GM12878 (cell line): Measurements from ENCODE around the gene MARCHF9. TPM values are rescaled to one million over a fixed set of nuclear protein-coding genes. Genes with fewer than 3 reads are reported as not detected.

Experiments used
- ATAC-seq: fragments of 200-7000 bp; cut with Tn5 transposase; 3 replicates; pipeline ENCODE4 v1.9.1; 2020; ENCODE audit warnings: mild to moderate bottlenecking, moderate library complexity
- BruUV-seq: library from RNA; stranded (reverse); fragments of 400-500 nt; replicated peaks from 2 replicates; lab custom pipeline; 2021; lab: Mats Ljungman, UMichigan
- CTCF ChIA-PET: fragments of 300-600 bp; sonication (Branson Sonifier 250); formaldehyde crosslinking; extraction: SDS; loops from one replicate; lab custom pipeline; 2021; ENCODE audit warnings: inconsistent platforms; lab: Yijun Ruan, JAX
- POLR2A ChIA-PET: fragments of 350-600 bp; formaldehyde crosslinking; extraction: SDS; loops from one replicate; lab custom pipeline; 2021; ENCODE audit warnings: inconsistent platforms; lab: Charles Lee
- RAD21 ChIA-PET: fragments of 300-600 bp; sonication (Branson Sonifier 250); formaldehyde crosslinking; loops from one replicate; lab custom pipeline; 2023; ENCODE audit warnings: antibody characterized with exemption; ENCODE audit not compliant: unreplicated experiment; lab: Charles Lee
- SMC1A ChIA-PET: fragments of 300-600 bp; sonication (Branson Sonifier 250); formaldehyde crosslinking; loops from one replicate; lab custom pipeline; 2023; ENCODE audit not compliant: unreplicated experiment, uncharacterized antibody; lab: Charles Lee
- DNase-seq: peaks from one replicate; pipeline ENCODE4 v3.0.0-alpha.2; 2011; ENCODE audit warnings: low read depth, low spot score
- FAIRE-seq: peaks from 3 replicates; lab custom pipeline; 2011; peaks lifted over from hg19 to GRCh38; lab: Jason Lieb, UNC
- H2AFZ ChIP-seq: 2 replicates; pipeline ENCODE4 v1.6.0; 2011; ENCODE audit warnings: low read depth, low read length, control low read depth; ENCODE audit not compliant: control insufficient read depth
- H3K27ac ChIP-seq: 2 replicates; pipeline ENCODE4 v1.5.1; 2011; ENCODE audit warnings: control low read depth; ENCODE audit not compliant: control insufficient read depth, insufficient read depth
- H3K27me3 ChIP-seq, 2 experiments: replicated peaks in 1 of 2; 2 replicates each; pipeline versions ENCODE4 v1.6.0 to v1.6.1; 2011; ENCODE audit warnings: low read length in 1 of 2; ENCODE audit not compliant: control insufficient read depth in 2 of 2, insufficient read depth in 2 of 2
- H3K36me3 ChIP-seq, 2 experiments: 2 replicates each; pipeline ENCODE4 v1.5.1; 2011; ENCODE audit warnings: low read length in 1 of 2; ENCODE audit not compliant: control insufficient read depth in 2 of 2, insufficient read depth in 2 of 2
- H3K4me1 ChIP-seq: 2 replicates; pipeline ENCODE4 v1.6.1; 2011; ENCODE audit warnings: mild to moderate bottlenecking, low read length, moderate library complexity, mixed read lengths; ENCODE audit not compliant: control insufficient read depth, insufficient read depth
- H3K4me2 ChIP-seq: 2 replicates; pipeline ENCODE4 v1.6.0; 2011; ENCODE audit warnings: control low read depth; ENCODE audit not compliant: control insufficient read depth, insufficient read depth
- H3K4me3 ChIP-seq: fragments of 200-600 bp; sonication (generic); 2 replicates; pipeline ENCODE4 v1.5.1; 2016
- H3K79me2 ChIP-seq: 2 replicates; pipeline ENCODE4 v1.6.0; 2011; ENCODE audit warnings: low read length; ENCODE audit not compliant: control insufficient read depth, insufficient read depth
- H3K9ac ChIP-seq: 2 replicates; pipeline ENCODE4 v1.8.0; 2011; ENCODE audit warnings: low read length, control low read depth, mixed read lengths; ENCODE audit not compliant: control insufficient read depth, insufficient read depth
- H3K9me3 ChIP-seq: replicated peaks from 3 replicates; pipeline ENCODE4 v1.5.1; 2011; ENCODE audit warnings: mild to moderate bottlenecking, low read length; ENCODE audit not compliant: control insufficient read depth, insufficient read depth
- H4K20me1 ChIP-seq: 2 replicates; pipeline ENCODE4 v1.6.0; 2011; ENCODE audit not compliant: control insufficient read depth, insufficient read depth
- BHLHE40 ChIP-seq, 2 experiments: fragments of 450-650 bp in 1 of 2; IDR thresholded peaks; 2 replicates each; pipeline ENCODE4 v1.6.1; 2011 to 2017; ENCODE audit warnings: low read depth in 2 of 2, borderline replicate concordance in 1 of 2, improper control_type of control experiment in 1 of 2, low read length in 1 of 2, mild to moderate bottlenecking in 1 of 2
- CBFB ChIP-seq: IDR thresholded peaks from 2 replicates; pipeline ENCODE4 v1.6.1; 2016; ENCODE audit warnings: antibody characterized with exemption, low read depth
- CHD1 ChIP-seq: IDR thresholded peaks from 2 replicates; pipeline ENCODE4 v1.6.1; 2012; ENCODE audit warnings: low read depth, low read length, improper control_type of control experiment
- DPF2 ChIP-seq: fragments of 450-650 bp; IDR thresholded peaks from 2 replicates; pipeline ENCODE4 v1.6.1; 2017; ENCODE audit warnings: mild to moderate bottlenecking
- HDAC2 ChIP-seq: fragments of 200-600 bp; sonication (generic); IDR thresholded peaks from 2 replicates; pipeline ENCODE4 v1.6.1; 2017
- IKZF2 ChIP-seq, 2 experiments: fragments of 450-650 bp; IDR thresholded peaks; 2 replicates each; pipeline ENCODE4 v1.6.1; 2017; ENCODE audit warnings: mild to moderate bottlenecking in 2 of 2, moderate library complexity in 2 of 2
- RAD51 ChIP-seq: fragments of 450-650 bp; IDR thresholded peaks from 2 replicates; pipeline ENCODE4 v1.6.1; 2016; ENCODE audit warnings: moderate library complexity, mild to moderate bottlenecking, inconsistent platforms
- SIN3A ChIP-seq: IDR thresholded peaks from 2 replicates; pipeline ENCODE4 v1.6.1; 2012; ENCODE audit warnings: low read depth, low read length, improper control_type of control experiment
- TARDBP ChIP-seq: IDR thresholded peaks from 2 replicates; pipeline ENCODE4 v1.6.1; 2016; ENCODE audit warnings: borderline replicate concordance
- ZSCAN29 ChIP-seq: fragments of 450-650 bp; IDR thresholded peaks from 2 replicates; pipeline ENCODE4 v1.6.1; 2017; ENCODE audit warnings: mild to moderate bottlenecking, moderate library complexity
- whole genome bisulfite sequencing: methylation state at CpG from one replicate; pipeline ENCODE4 v1.1.6; 2016; ENCODE audit warnings: low lambda C conversion rate; ENCODE audit not compliant: insufficient replicate concordance, insufficient coverage; ENCODE audit errors: missing lambda C conversion rate; 5-methylcytosine and 5-hydroxymethylcytosine counted together
- in situ Hi-C: fragments of 300-500 bp; cut with MboI; formaldehyde crosslinking; loops from 9 replicates; pipeline ENCODE4 v1.14.3; 2018; ENCODE audit warnings: mixed read lengths
- intact Hi-C: fragments of 100-400 bp; cut with micrococcal nuclease; formaldehyde crosslinking; loops from one replicate; pipeline ENCODE4 v1.14.2; 2022; ENCODE audit not compliant: unreplicated experiment
- polyA plus RNA-seq, 11 experiments: library from polyadenylated mRNA; depleted of rRNA in 4 of 11; unstranded in 6 of 11; stranded (reverse) in 5 of 11; fragments of >200 nt; fragmentation: Nextera tagmentation in 4 of 11; fragmentation: Illumina TruSeq in 1 of 11; extraction: Ambion mirVana in 4 of 11; extraction: Trizol in 1 of 11; gene quantifications; 1 replicate in 1 of 11; 2 replicates in 10 of 11; pipeline versions ENCODE4 v1.2.1 to v1.2.3, GENCODE V29; 2011 to 2016; ENCODE audit warnings: inconsistent platforms in 2 of 11, missing spikeins in 2 of 11, low read depth in 1 of 11
- total RNA-seq, 4 experiments: library from RNA; depleted of rRNA in 3 of 4; stranded (reverse); fragments of >200 nt in 3 of 4; fragmentation: Illumina TruSeq in 1 of 4; extraction: Trizol in 1 of 4; gene quantifications; 2 replicates each; pipeline versions ENCODE4 v1.2.1 to v1.2.3, GENCODE V29; 2013 to 2021
- TF ChIP-seq, protein P1 (sequence below), 3 experiments: IDR thresholded peaks in 2 of 3; conservative IDR thresholded peaks in 1 of 3; 2 replicates each; pipeline ENCODE4 v1.5.1; 2011; ENCODE audit warnings: low read depth in 3 of 3, low read length in 3 of 3, mild to moderate bottlenecking in 3 of 3, control low read depth in 2 of 3, moderate library complexity in 2 of 3, inconsistent platforms in 1 of 3, mixed read lengths in 1 of 3; ENCODE audit not compliant: control insufficient read depth in 2 of 3, insufficient read depth in 1 of 3; ENCODE audit errors: extremely low read depth in 1 of 3
- TF ChIP-seq, protein P2 (sequence below): IDR thresholded peaks from 2 replicates; pipeline ENCODE4 v1.6.1; 2011; ENCODE audit warnings: mild to moderate bottlenecking, low read depth, low read length, moderate library complexity; ENCODE audit not compliant: insufficient replicate concordance

The MARCHF9 gene
- total and polyA plus RNA-seq, 10 of the 15 experiments (the other 5 are each of a cell fraction or from before 2014, with no cell fraction given) = 2.4 to 29.3 (median 13.0) TPM

DNA sequence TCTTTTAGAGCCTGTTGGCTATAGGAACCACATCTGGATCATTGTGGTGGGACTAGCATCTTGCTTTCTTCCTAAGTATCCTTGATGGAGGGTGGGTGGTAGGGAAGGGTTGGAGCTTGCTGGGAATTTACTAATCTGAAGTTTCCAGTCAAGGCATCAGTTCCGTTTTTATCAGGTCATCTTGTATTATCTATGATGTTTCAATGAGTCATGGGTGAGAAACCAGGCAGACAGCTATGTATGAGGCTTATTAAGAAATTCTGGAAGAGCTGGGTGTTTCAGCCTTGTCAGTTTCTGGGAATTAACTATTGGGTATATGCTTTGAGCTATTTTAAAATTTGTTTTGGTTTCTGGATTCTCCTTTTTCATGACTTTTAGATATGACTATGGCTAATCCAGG lies 39.0 kb downstream of the MARCHF9 start:
- intact Hi-C loops (no loop called here), in situ Hi-C loops (no loop called here)
- H2AFZ ChIP-seq = no peak overlapping the region
- H3K27ac ChIP-seq = no peak overlapping the region
- no peak overlapping the region for H3K4me2 ChIP-seq
- no peak for ATAC-seq
- H3K27me3 ChIP-seq = no peaks in the 10 kb centered on the region
- ChIA-PET CTCF (interaction anchor here (0.9 to 3.3 kb wide), 5 partner anchors 9 to 112 kb away, joined by 3 to 14 read pairs (median 3); partner anchors contain the start of gene TSFM), POLR2A (no interaction called here), RAD21 (interaction anchor here (1.0 kb wide), 1 partner anchor 111 kb away, joined by 3 read pairs; no protein-coding TSS in a partner anchor), SMC1A (interaction anchor here (0.6 to 1.8 kb wide), 2 partner anchors 9 to 49 kb away, joined by 3 to 8 read pairs; no protein-coding TSS in a partner anchor)
- no peak for DNase-seq
- TF ChIP-seq DPF2 (no peak), TARDBP (no peak)
- no peaks in the 10 kb centered on the region for H4K20me1 ChIP-seq
- H3K79me2 ChIP-seq = no peaks in the 10 kb centered on the region
- 50% methylated on average over 1 of the region's 1 CpG for WGBS
- no TSS peak for BruUV-seq
- FAIRE-seq = no peak
- H3K4me3 ChIP-seq = no peak overlapping the region
- no peaks in the 10 kb centered on the region for H3K9me3 ChIP-seq
- H3K36me3 ChIP-seq = peaks cover 7 to 32% of the 10 kb centered on the region in 2 experiments
- H3K9ac ChIP-seq = no peak overlapping the region
- no peaks in the 10 kb centered on the region for H3K4me1 ChIP-seq

DNA sequence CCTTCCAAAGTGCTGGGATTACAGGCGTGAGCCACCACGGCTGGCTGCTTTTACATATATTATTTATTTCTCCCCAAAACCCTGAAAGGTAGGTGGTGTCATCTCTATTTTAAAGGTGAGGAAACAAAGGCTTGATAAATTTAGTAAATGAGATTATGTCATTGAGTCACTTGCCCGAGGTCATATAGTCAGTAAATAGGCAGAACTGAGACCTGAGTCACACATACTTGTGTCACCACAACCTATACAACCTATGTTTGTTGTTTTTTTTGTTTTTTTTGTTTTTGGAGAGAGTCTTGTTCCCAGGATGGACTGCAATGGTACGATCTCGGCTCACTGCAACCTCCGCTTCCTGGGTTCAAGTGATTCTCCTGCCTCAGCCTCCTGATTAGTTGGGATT lies 40.5 kb downstream of the MARCHF9 start:
- SMC1A ChIA-PET = no interaction called here
- FAIRE-seq (no peak), DNase-seq (no peak), ATAC-seq (no peak)
- Histone ChIP-seq H3K4me3 (no peak overlapping the region), H3K9me3 (no peaks in the 10 kb centered on the region), H3K79me2 (no peaks in the 10 kb centered on the region), H4K20me1 (no peaks in the 10 kb centered on the region), H3K9ac (no peak overlapping the region), H3K4me2 (no peak overlapping the region), H3K27me3 (no peaks in the 10 kb centered on the region), H3K27ac (no peak overlapping the region), H2AFZ (no peak overlapping the region), H3K36me3 (peaks cover 7 to 28% of the 10 kb centered on the region in 2 experiments), H3K4me1 (no peaks in the 10 kb centered on the region)
- WGBS = 86% methylated on average over 6 of the region's 6 CpGs
- no TSS peak for BruUV-seq
- POLR2A ChIA-PET = no interaction called here
- in situ Hi-C loops (no loop called here), intact Hi-C loops (no loop called here)
- CTCF ChIA-PET = no interaction called here
- TF ChIP-seq BHLHE40 (IDR thresholded peaks at IDR 0.05; ENCODE audit: borderline replicate concordance in 1 of 2, low read depth in 2 of 2, low read length in 1 of 2) (no peak), RAD51 (no peak), TARDBP (no peak), IKZF2 (IDR thresholded peaks at IDR 0.05) (no peak), CHD1 (no peak), ZSCAN29 (no peak), CBFB (no peak), SIN3A (no peak), HDAC2 (no peak)
- TF ChIP-seq, protein P1, sequence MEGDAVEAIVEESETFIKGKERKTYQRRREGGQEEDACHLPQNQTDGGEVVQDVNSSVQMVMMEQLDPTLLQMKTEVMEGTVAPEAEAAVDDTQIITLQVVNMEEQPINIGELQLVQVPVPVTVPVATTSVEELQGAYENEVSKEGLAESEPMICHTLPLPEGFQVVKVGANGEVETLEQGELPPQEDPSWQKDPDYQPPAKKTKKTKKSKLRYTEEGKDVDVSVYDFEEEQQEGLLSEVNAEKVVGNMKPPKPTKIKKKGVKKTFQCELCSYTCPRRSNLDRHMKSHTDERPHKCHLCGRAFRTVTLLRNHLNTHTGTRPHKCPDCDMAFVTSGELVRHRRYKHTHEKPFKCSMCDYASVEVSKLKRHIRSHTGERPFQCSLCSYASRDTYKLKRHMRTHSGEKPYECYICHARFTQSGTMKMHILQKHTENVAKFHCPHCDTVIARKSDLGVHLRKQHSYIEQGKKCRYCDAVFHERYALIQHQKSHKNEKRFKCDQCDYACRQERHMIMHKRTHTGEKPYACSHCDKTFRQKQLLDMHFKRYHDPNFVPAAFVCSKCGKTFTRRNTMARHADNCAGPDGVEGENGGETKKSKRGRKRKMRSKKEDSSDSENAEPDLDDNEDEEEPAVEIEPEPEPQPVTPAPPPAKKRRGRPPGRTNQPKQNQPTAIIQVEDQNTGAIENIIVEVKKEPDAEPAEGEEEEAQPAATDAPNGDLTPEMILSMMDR (IDR thresholded peaks at IDR 0.05 in 2 of 3, conservative IDR thresholded peaks at IDR 0.05 in 1 of 3; ENCODE audit: control insufficient read depth in 2 of 3, extremely low read depth in 1 of 3, insufficient read depth in 1 of 3, low read depth in 3 of 3, low read length in 3 of 3) = no peak
- TF ChIP-seq, protein P2, sequence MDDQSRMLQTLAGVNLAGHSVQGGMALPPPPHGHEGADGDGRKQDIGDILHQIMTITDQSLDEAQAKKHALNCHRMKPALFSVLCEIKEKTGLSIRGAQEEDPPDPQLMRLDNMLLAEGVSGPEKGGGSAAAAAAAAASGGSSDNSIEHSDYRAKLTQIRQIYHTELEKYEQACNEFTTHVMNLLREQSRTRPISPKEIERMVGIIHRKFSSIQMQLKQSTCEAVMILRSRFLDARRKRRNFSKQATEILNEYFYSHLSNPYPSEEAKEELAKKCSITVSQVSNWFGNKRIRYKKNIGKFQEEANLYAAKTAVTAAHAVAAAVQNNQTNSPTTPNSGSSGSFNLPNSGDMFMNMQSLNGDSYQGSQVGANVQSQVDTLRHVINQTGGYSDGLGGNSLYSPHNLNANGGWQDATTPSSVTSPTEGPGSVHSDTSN = no peak
- TF ChIP-seq, all 136 proteins: peak for 0
- RAD21 ChIA-PET = no interaction called here
